IMR-90 (cell line): ENCODE measurements around the gene OAS1. TPM values are rescaled to one million over a fixed set of nuclear protein-coding genes. Genes with fewer than 3 reads are reported as not detected.

Experiments
- ATAC-seq: fragments of 200-7000 bp; cut with Tn5 transposase; 2 replicates; pipeline ENCODE4 v1.9.1; 2020; ENCODE audit warnings: low read depth, mild to moderate bottlenecking, moderate library complexity
- BruUV-seq: library from RNA; stranded (reverse); fragments of 400-500 nt; replicated peaks from 2 replicates; lab custom pipeline; 2021; lab: Mats Ljungman, UMichigan
- CTCF ChIA-PET: fragments of 300-600 bp; formaldehyde crosslinking; extraction: SDS; loops from one replicate; lab custom pipeline; 2021; ENCODE audit warnings: antibody characterized with exemption; lab: Yijun Ruan, JAX
- POLR2A ChIA-PET: fragments of 300-600 bp; sonication (Branson Sonifier 250); formaldehyde crosslinking; loops from one replicate; lab custom pipeline; 2022; ENCODE audit warnings: antibody characterized with exemption; ENCODE audit not compliant: unreplicated experiment; lab: Charles Lee
- DNase-seq: peaks from one replicate; pipeline ENCODE4 v3.0.0; 2013
- H2AFZ ChIP-seq: replicated peaks from 2 replicates; pipeline ENCODE3; 2013; ENCODE audit warnings: low read length, mild to moderate bottlenecking; ENCODE audit not compliant: poor library complexity
- H2AK5ac ChIP-seq: 2 replicates; pipeline ENCODE4 v1.6.1; 2013; ENCODE audit warnings: low read depth, low read length, inconsistent platforms
- H2AK9ac ChIP-seq: replicated peaks from 2 replicates; pipeline ENCODE3; 2013; ENCODE audit warnings: mild to moderate bottlenecking, low read depth, low read length, moderate library complexity; ENCODE audit not compliant: poor library complexity
- H2BK120ac ChIP-seq: 2 replicates; pipeline ENCODE4 v1.6.1; 2013; ENCODE audit warnings: low read depth, low read length, inconsistent platforms
- H2BK15ac ChIP-seq: 3 replicates; pipeline ENCODE4 v1.6.1; 2013; ENCODE audit warnings: low read depth, low read length, inconsistent platforms
- H2BK20ac ChIP-seq: 2 replicates; pipeline ENCODE4 v1.6.1; 2013; ENCODE audit warnings: low read depth, mild to moderate bottlenecking, inconsistent platforms, low read length, moderate library complexity
- H2BK5ac ChIP-seq: 2 replicates; pipeline ENCODE4 v1.6.1; 2013; ENCODE audit warnings: mild to moderate bottlenecking, low read depth, low read length, inconsistent platforms; ENCODE audit not compliant: poor library complexity, severe bottlenecking
- H3K14ac ChIP-seq: replicated peaks from 2 replicates; pipeline ENCODE4 v1.6.1; 2013; ENCODE audit warnings: low read depth, low read length, inconsistent platforms
- H3K18ac ChIP-seq: 2 replicates; pipeline ENCODE4 v1.6.1; 2013; ENCODE audit warnings: low read depth, low read length, control low read depth
- H3K23ac ChIP-seq: 2 replicates; pipeline ENCODE4 v1.6.1; 2013; ENCODE audit warnings: low read depth, low read length, inconsistent platforms
- H3K27ac ChIP-seq: 2 replicates; pipeline ENCODE4 v1.5.1; 2013; ENCODE audit warnings: mild to moderate bottlenecking, control low read depth, low read length; ENCODE audit not compliant: insufficient read depth
- H3K27me3 ChIP-seq: 2 replicates; pipeline ENCODE4 v1.6.1; 2013; ENCODE audit warnings: low read length; ENCODE audit not compliant: control insufficient read depth, insufficient read depth
- H3K36me3 ChIP-seq: 2 replicates; pipeline ENCODE4 v1.6.1; 2013; ENCODE audit warnings: low read length, mixed read lengths; ENCODE audit not compliant: control insufficient read depth, insufficient read depth
- H3K4ac ChIP-seq: 2 replicates; pipeline ENCODE4 v1.6.1; 2013; ENCODE audit warnings: low read depth, low read length, inconsistent platforms
- H3K4me1 ChIP-seq: 2 replicates; pipeline ENCODE4 v1.6.1; 2013; ENCODE audit warnings: low read length, mixed read lengths; ENCODE audit not compliant: control insufficient read depth, insufficient read depth
- H3K4me2 ChIP-seq: 2 replicates; pipeline ENCODE4 v1.6.1; 2013; ENCODE audit warnings: low read depth, mild to moderate bottlenecking, control low read depth, low read length, moderate library complexity
- H3K4me3 ChIP-seq: 2 replicates; pipeline ENCODE4 v1.5.1; 2013; ENCODE audit warnings: low read depth, mild to moderate bottlenecking, control low read depth, low read length, moderate library complexity; ENCODE audit not compliant: insufficient read depth
- H3K56ac ChIP-seq: 2 replicates; pipeline ENCODE4 v1.6.1; 2013; ENCODE audit warnings: low read length, inconsistent platforms; ENCODE audit not compliant: insufficient read depth; ENCODE audit errors: extremely low read depth
- H3K79me1 ChIP-seq, 2 experiments: 2 replicates each; pipeline ENCODE4 v1.6.1; 2013; ENCODE audit warnings: low read length in 2 of 2, inconsistent platforms in 1 of 2, low read depth in 1 of 2
- H3K9ac ChIP-seq: 2 replicates; pipeline ENCODE4 v1.6.1; 2013; ENCODE audit warnings: low read depth, low read length, control low read depth
- H3K9me1 ChIP-seq: 2 replicates; pipeline ENCODE4 v1.6.1; 2013; ENCODE audit warnings: low read length, inconsistent platforms; ENCODE audit not compliant: insufficient read depth
- H3K9me3 ChIP-seq: 2 replicates; pipeline ENCODE4 v1.6.1; 2013; ENCODE audit warnings: low read length; ENCODE audit not compliant: control insufficient read depth, insufficient read depth
- H4K20me1 ChIP-seq: 2 replicates; pipeline ENCODE4 v1.6.1; 2013; ENCODE audit warnings: low read length, inconsistent platforms; ENCODE audit not compliant: insufficient read depth
- H4K5ac ChIP-seq: 2 replicates; pipeline ENCODE4 v1.6.1; 2013; ENCODE audit warnings: mild to moderate bottlenecking, low read depth, low read length, control low read depth
- H4K8ac ChIP-seq, 2 experiments: 2 replicates each; pipeline ENCODE4 v1.6.1; 2013; ENCODE audit warnings: low read depth in 2 of 2, low read length in 2 of 2, control low read depth in 1 of 2, inconsistent platforms in 1 of 2
- H4K91ac ChIP-seq: 2 replicates; pipeline ENCODE4 v1.6.1; 2013; ENCODE audit warnings: low read depth, low read length, inconsistent platforms; ENCODE audit not compliant: insufficient read depth
- BHLHE40 ChIP-seq: fragments of 150-350 bp; IDR thresholded peaks from 2 replicates; pipeline ENCODE4 v1.6.1; 2016; ENCODE audit warnings: mild to moderate bottlenecking, low read depth, low read length
- CHD1 ChIP-seq: IDR thresholded peaks from 2 replicates; pipeline ENCODE4 v1.6.1; 2012; ENCODE audit warnings: low read depth, low read length, improper control_type of control experiment
- FOS ChIP-seq: fragments of 150-350 bp; IDR thresholded peaks from 2 replicates; pipeline ENCODE4 v1.6.1; 2016; ENCODE audit warnings: low read depth, low read length
- MXI1 ChIP-seq: IDR thresholded peaks from 2 replicates; pipeline ENCODE4 v1.6.1; 2012; ENCODE audit warnings: low read depth, mild to moderate bottlenecking, low read length, moderate library complexity, borderline replicate concordance
- POLR2A ChIP-seq: IDR thresholded peaks from 2 replicates; pipeline ENCODE4 v1.6.1; 2012; ENCODE audit warnings: mild to moderate bottlenecking, low read depth, low read length
- WGBS, 2 experiments: methylation state at CpG; one replicate each; pipeline versions ENCODE4 v1.1.5 to v1.1.7; 2013; ENCODE audit warnings: missing lambda C conversion rate in 2 of 2; ENCODE audit not compliant: insufficient read length in 1 of 2; ENCODE audit errors: extremely low coverage in 2 of 2; 5-methylcytosine and 5-hydroxymethylcytosine counted together
- dilution Hi-C: fragments of 300-500 bp; cut with HindIII; formaldehyde crosslinking; loops from one replicate; pipeline ENCODE4 v1.14.3; 2018; ENCODE audit warnings: low sequenced_read_pairs; ENCODE audit not compliant: unreplicated experiment
- in situ Hi-C: fragments of 300-500 bp; cut with MboI; formaldehyde crosslinking; loops from 3 replicates; pipeline ENCODE4 v1.14.3; 2019; ENCODE audit warnings: low sequenced_read_pairs, inconsistent platforms, mixed read lengths
- intact Hi-C: fragments of 100-400 bp; cut with micrococcal nuclease; formaldehyde crosslinking; loops from 2 replicates; pipeline ENCODE4 v1.10.0; 2022
- polyA plus RNA-seq, 3 experiments: library from polyadenylated mRNA; depleted of rRNA; stranded (reverse); fragments of >200 nt; gene quantifications; 2 replicates each; pipeline ENCODE4 v1.2.3, GENCODE V29; 2012; ENCODE audit warnings: low replicate concordance in 1 of 3
- total RNA-seq: library from RNA; depleted of rRNA; stranded (reverse); fragments of >200 nt; gene quantifications from 2 replicates; pipeline ENCODE4 v1.2.3, GENCODE V29; 2012
- TF ChIP-seq, protein P1 (sequence below): fragments of 150-350 bp; IDR thresholded peaks from 2 replicates; pipeline ENCODE4 v1.6.1; 2017; ENCODE audit warnings: mild to moderate bottlenecking, antibody characterized with exemption, low read length, low read depth
- TF ChIP-seq, protein P2 (sequence below): fragments of 150-350 bp; IDR thresholded peaks from 2 replicates; pipeline ENCODE4 v1.6.1; 2016; ENCODE audit warnings: low read depth, mild to moderate bottlenecking, low read length, moderate library complexity, borderline replicate concordance

Gene OAS1
- total and polyA plus RNA-seq, 2 of the 4 experiments (the other 2 are of a cell fraction) = not detected

DNA sequence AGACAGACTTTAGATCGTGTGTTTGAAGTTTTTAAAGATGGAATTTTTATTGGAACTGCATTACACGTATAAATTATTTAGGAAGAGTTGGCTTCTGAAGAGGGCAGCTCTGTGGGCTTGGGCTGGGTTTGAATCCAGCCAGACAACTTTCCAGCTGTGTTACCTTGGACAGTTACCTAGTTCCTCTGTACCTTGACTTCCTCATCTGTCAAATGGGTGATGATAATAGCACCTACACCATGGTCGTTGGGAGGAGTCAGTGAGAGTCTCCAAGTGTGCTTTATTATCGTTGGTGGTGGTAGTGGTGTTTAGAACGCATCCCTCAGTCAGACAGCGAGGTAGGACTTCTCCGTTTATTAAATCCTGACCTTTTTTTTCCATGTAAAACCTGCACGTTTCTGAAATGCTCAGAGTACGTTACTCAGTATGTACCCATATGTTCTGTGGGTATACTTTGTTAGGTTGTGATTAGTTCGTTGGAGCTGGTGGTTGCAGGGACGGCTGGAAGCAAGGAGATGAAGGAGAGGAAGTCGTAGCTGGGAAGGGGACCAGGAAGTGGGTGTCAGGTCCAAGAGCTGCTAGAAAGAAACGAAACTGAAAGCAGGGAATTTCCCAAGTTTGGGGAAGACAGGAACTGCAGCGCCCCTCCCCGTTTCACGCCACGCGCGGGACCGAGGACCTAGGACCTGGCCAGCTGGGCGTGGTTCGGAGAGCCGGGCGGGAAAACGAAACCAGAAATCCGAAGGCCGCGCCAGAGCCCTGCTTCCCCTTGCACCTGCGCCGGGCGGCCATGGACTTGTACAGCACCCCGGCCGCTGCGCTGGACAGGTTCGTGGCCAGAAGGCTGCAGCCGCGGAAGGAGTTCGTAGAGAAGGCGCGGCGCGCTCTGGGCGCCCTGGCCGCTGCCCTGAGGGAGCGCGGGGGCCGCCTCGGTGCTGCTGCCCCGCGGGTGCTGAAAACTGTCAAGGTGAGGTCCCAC lies 31.3 kb downstream of the OAS1 start, which contains the start of gene OAS3:
Gene OAS3 (plus strand): TSS at position 734 of the 979 bp plus-strand sequence. CDS start 57 bp downstream, at position 791.
- H4K5ac ChIP-seq = peak within 1 kb of the TSS; percentile 68
- H2AK9ac ChIP-seq = peak within 1 kb of the TSS; percentile 31
- H3K4ac ChIP-seq = peak within 1 kb of the TSS; percentile 71
- H3K27ac ChIP-seq = peak within 1 kb of the TSS; percentile 10; the same call in 1 of the 2 replicates
- H3K27me3 ChIP-seq = no peaks in the 10 kb centered on the region
- DNase-seq (peak; percentile 79), ATAC-seq (peak; percentile 88)
- H2BK15ac ChIP-seq = 0 out of 3 replicates have a peak within 1 kb of the TSS, but pooled peaks have one; percentile 33
- 0 to 100% methylated on average over 1 to 12 of the region's 50 CpGs for WGBS, 2 experiments
- 0 out of 2 replicates have a peak within 1 kb of the TSS, but pooled peaks have one; percentile 21 for H2BK20ac ChIP-seq
- peak within 1 kb of the TSS; percentile 64 for H3K4me3 ChIP-seq
- H4K20me1 ChIP-seq = no peaks in the 10 kb centered on the region
- no TSS peak for BruUV-seq
- peak within 1 kb of the TSS; percentile 67; the same call in 1 of the 2 replicates for H3K14ac ChIP-seq
- peak within 1 kb of the TSS; percentile 58 for H4K91ac ChIP-seq
- H3K36me3 ChIP-seq = no peaks in the 10 kb centered on the region
- no peaks in the 10 kb centered on the region for H3K9me1 ChIP-seq
- H2AK5ac ChIP-seq = no peak within 1 kb of the TSS
- peak within 1 kb of the TSS; percentile 86 for H3K4me2 ChIP-seq
- H3K18ac ChIP-seq = 0 out of 2 replicates have a peak within 1 kb of the TSS, but pooled peaks have one; percentile 6
- peak within 1 kb of the TSS; percentile 99 for H2AFZ ChIP-seq
- peak within 1 kb of the TSS; percentile 69 for H3K56ac ChIP-seq
- ChIA-PET CTCF (no interaction called here), POLR2A (no interaction called here)
- dilution Hi-C loops (no loop called here), intact Hi-C loops (no loop called here), in situ Hi-C loops (no loop called here)
- TF ChIP-seq, protein P1, sequence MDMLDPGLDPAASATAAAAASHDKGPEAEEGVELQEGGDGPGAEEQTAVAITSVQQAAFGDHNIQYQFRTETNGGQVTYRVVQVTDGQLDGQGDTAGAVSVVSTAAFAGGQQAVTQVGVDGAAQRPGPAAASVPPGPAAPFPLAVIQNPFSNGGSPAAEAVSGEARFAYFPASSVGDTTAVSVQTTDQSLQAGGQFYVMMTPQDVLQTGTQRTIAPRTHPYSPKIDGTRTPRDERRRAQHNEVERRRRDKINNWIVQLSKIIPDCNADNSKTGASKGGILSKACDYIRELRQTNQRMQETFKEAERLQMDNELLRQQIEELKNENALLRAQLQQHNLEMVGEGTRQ = no peak
- TF ChIP-seq CHD1 = no peak
- no peak for TF ChIP-seq POLR2A
- TF ChIP-seq, protein P2, sequence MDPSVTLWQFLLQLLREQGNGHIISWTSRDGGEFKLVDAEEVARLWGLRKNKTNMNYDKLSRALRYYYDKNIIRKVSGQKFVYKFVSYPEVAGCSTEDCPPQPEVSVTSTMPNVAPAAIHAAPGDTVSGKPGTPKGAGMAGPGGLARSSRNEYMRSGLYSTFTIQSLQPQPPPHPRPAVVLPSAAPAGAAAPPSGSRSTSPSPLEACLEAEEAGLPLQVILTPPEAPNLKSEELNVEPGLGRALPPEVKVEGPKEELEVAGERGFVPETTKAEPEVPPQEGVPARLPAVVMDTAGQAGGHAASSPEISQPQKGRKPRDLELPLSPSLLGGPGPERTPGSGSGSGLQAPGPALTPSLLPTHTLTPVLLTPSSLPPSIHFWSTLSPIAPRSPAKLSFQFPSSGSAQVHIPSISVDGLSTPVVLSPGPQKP = no peak
- no peak for TF ChIP-seq FOS
- no peak for TF ChIP-seq BHLHE40
- peak; percentile 48; the same call in 1 of the 2 replicates for TF ChIP-seq MXI1
- H4K8ac ChIP-seq = peak within 1 kb of the TSS; percentile 70 to 98
- H3K23ac ChIP-seq = peak within 1 kb of the TSS; percentile 16; the same call in 1 of the 2 replicates
- no peaks in the 10 kb centered on the region for H3K9me3 ChIP-seq
- peaks cover 0 to 7% of the 10 kb centered on the region in 2 experiments; a peak in 1 of 4 replicates for H3K79me1 ChIP-seq
- peaks cover 2% of the 10 kb centered on the region for H3K4me1 ChIP-seq
- H3K9ac ChIP-seq = peak within 1 kb of the TSS; percentile 60
- H2BK120ac ChIP-seq = peak within 1 kb of the TSS; percentile 41
- no peak within 1 kb of the TSS for H2BK5ac ChIP-seq
